KOPT-K1 (cell line): ENCODE results near the gene NFU1.

Experiments
- H3K27ac ChIP-seq: fragments of 200-600 bp; sonication (generic); 2 replicates; pipeline ENCODE4 v1.5.1; 2016; ENCODE audit warnings: antibody characterized with exemption, mild to moderate bottlenecking, low read depth, low read length; ENCODE audit not compliant: poor library complexity, severe bottlenecking
- H3K36me3 ChIP-seq: fragments of 200-600 bp; sonication (generic); 2 replicates; pipeline ENCODE4 v1.5.1; 2017; ENCODE audit warnings: antibody characterized with exemption, mild to moderate bottlenecking, low read length, moderate library complexity; ENCODE audit not compliant: insufficient read depth
- H3K9me3 ChIP-seq: fragments of 200-600 bp; sonication (generic); 2 replicates; pipeline ENCODE4 v1.5.1; 2017; ENCODE audit warnings: antibody characterized with exemption, low read length, mild to moderate bottlenecking; ENCODE audit not compliant: insufficient read depth, poor library complexity, severe bottlenecking

Gene NFU1

GRCh38 chr2:69386789-69387734 is 50.2 kb downstream of the NFU1 start, which contains the start of gene GFPT1:
TSS of gene GFPT1 (minus strand) at chr2:69387227. CDS start at chr2:69387071, 156 bp downstream.
- Histone ChIP-seq H3K27ac (peak within 1 kb of the TSS; percentile 65), H3K36me3 (peaks cover 10% of the 10 kb centered on the region)

GRCh38 chr2:69386360-69386759 is 50.9 kb downstream of the NFU1 start:
- H3K9me3 ChIP-seq = no peaks in the 10 kb centered on the region
- H3K36me3 ChIP-seq = peaks cover 13% of the 10 kb centered on the region
- peak overlapping the region; percentile 65 for H3K27ac ChIP-seq

More at GRCh38 chr2:69386789-69387734, 50.2 kb downstream of the NFU1 start, which contains the start of gene GFPT1:
- no peaks in the 10 kb centered on the region for H3K9me3 ChIP-seq

GRCh38 chr2:69385443-69386151 is 51.6 kb downstream of the NFU1 start:
- Histone ChIP-seq H3K9me3 (no peaks in the 10 kb centered on the region), H3K27ac (no peak overlapping the region), H3K36me3 (peaks cover 13% of the 10 kb centered on the region)

GRCh38 chr2:69384618-69385081 is 52.6 kb downstream of the NFU1 start:
- no peak overlapping the region for H3K27ac ChIP-seq
- H3K36me3 ChIP-seq = peaks cover 13% of the 10 kb centered on the region
- H3K9me3 ChIP-seq = no peaks in the 10 kb centered on the region

- peaks cover 13% of the 10 kb centered on the region for H3K36me3 ChIP-seq
- H3K27ac ChIP-seq = no peak overlapping the region
- no peaks in the 10 kb centered on the region for H3K9me3 ChIP-seq
Measured at GRCh38 chr2:69383176-69383812, 53.9 kb downstream of the NFU1 start.

- Histone ChIP-seq H3K27ac (no peak overlapping the region), H3K36me3 (peaks cover 13% of the 10 kb centered on the region), H3K9me3 (no peaks in the 10 kb centered on the region)
Measured at GRCh38 chr2:69382547-69382946, 54.7 kb downstream of the NFU1 start.

GRCh38 chr2:69381337-69381737 is 55.9 kb downstream of the NFU1 start:
- Histone ChIP-seq H3K27ac (no peak overlapping the region), H3K9me3 (no peaks in the 10 kb centered on the region), H3K36me3 (peaks cover 13% of the 10 kb centered on the region)

- Histone ChIP-seq H3K27ac (no peak overlapping the region), H3K36me3 (peaks cover 13% of the 10 kb centered on the region), H3K9me3 (no peaks in the 10 kb centered on the region)
Measured at GRCh38 chr2:69380072-69380917, 56.9 kb downstream of the NFU1 start.

GRCh38 chr2:69376403-69376802 is 60.8 kb downstream of the NFU1 start:
- Histone ChIP-seq H3K9me3 (no peaks in the 10 kb centered on the region), H3K36me3 (peaks cover 19% of the 10 kb centered on the region), H3K27ac (no peak overlapping the region)

- peaks cover 25% of the 10 kb centered on the region for H3K36me3 ChIP-seq
- H3K9me3 ChIP-seq = no peaks in the 10 kb centered on the region
- no peak overlapping the region for H3K27ac ChIP-seq
Measured at GRCh38 chr2:69375494-69376353, 61.5 kb downstream of the NFU1 start.

- H3K27ac ChIP-seq = no peak overlapping the region
- no peaks in the 10 kb centered on the region for H3K9me3 ChIP-seq
- peaks cover 55% of the 10 kb centered on the region for H3K36me3 ChIP-seq
Measured at GRCh38 chr2:69372767-69373166, 64.5 kb downstream of the NFU1 start.

- Histone ChIP-seq H3K36me3 (peaks cover 84% of the 10 kb centered on the region), H3K9me3 (no peaks in the 10 kb centered on the region), H3K27ac (no peak overlapping the region)
Measured at GRCh38 chr2:69369802-69370201, 67.4 kb downstream of the NFU1 start.

GRCh38 chr2:69368588-69368987 is 68.6 kb downstream of the NFU1 start:
- H3K9me3 ChIP-seq = no peaks in the 10 kb centered on the region
- no peak overlapping the region for H3K27ac ChIP-seq
- peaks cover 93% of the 10 kb centered on the region for H3K36me3 ChIP-seq
